NCI-H2196 (cell line): ENCODE results near the gene C4orf33.
"Not testable (repeated sequence)": the region's sequence is repeated elsewhere in the genome, so short reads cannot be mapped to it uniquely, and the experiment has no call there.

Experiments used
- DNase-seq: peaks from one replicate; lab custom pipeline; 2025; ENCODE audit not compliant: unreplicated experiment; lab: John Stamatoyannopoulos, UW

C4orf33 gene, protein sequence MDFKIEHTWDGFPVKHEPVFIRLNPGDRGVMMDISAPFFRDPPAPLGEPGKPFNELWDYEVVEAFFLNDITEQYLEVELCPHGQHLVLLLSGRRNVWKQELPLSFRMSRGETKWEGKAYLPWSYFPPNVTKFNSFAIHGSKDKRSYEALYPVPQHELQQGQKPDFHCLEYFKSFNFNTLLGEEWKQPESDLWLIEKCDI

DNA sequence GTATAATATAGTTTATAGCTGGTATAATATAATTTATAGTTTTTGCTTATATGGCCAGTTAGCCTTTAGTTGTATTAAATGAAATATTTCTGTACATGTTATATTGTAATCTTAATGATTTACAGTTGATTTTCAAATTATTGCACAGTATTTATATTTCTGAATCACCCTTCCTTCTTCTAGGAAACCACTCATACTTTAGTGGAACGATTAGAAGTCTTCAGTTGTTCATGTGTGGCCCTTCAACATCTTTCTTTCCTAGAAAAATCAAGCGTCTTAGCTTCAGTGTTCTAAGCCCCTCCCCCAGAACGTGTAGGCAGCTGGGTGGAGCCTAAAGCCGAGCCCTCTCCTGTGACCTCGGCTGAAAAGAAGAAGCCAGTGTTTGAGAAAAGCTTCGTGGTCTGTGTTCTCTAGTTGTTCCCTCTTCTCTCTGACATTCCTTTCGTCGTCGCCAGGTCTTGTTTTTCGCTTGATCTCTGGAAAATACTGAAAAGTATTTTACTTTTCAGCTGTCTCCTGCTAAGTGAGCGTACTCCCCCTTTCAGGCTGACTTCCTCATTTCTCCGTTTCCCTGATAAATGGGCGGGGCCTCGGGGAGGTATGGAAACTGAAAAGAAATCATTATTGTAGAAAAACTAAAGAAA, at the start of gene C4orf33:
TSS of gene C4orf33 (plus strand) at position 342 of the 644 bp plus-strand sequence. CDS start 6,459 bp downstream, outside the sequence.
- DNase-seq, result peak; percentile 59

DNA sequence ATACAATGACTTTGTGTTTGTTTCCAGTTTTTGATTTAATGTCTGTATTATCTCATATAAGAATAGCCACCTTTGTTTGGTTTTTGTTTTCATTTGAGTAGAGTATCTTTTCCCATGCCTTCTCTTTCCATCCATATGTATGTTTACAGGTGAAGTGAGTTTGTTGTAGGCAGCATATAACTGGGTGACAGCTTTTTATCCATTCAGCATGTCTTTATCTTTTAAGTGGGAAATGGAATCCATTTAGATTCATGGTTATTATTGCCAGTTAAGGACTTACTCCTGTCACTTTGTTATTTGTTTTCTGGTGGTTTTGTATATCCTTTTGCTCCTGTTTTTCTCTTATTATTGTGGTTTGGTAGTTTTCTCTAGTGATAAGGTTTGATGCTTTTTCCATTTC, 36.9 kb upstream of the C4orf33 start:
- no peak for DNase-seq

DNA sequence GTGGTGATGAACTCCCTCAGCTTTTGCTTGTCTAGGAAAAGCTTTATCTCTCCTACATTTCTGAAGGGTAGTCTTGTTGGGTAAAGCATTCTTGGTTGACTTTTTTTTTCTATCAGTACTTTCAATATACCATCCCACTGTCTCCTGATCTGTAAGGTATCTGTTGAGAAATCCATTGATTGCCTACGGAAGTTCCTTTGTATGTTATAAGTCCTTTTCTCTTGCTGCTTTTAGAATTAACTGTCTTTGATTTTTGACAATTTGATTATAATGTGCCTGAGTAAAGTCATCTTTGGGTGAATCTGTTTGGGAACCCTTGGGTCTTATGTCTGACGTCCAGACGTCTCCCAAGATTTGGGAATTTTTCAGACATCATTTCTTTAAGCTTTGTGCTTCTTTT, 33.4 kb upstream of the C4orf33 start:
- no peak for DNase-seq

DNA sequence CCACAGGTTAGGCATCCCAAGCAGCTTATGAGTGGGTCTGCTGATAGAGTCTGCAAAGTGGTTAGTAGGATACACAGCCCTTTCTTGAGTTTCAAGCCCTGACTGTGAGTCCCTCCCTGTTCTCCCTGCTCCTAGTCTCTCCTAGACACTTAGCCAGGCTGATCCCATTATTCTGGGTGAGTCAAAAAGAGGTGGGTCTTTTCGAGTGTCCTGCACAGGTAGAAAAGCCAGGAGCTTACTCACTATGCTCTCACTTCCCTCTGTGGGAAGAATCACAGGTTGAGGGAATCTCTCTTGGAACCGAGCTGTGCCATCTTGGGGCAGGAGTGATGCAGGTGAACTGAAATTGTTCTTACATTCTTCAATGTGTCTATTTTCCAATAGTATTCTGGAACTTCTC, 32.3 kb upstream of the C4orf33 start:
- no peak for DNase-seq

DNA sequence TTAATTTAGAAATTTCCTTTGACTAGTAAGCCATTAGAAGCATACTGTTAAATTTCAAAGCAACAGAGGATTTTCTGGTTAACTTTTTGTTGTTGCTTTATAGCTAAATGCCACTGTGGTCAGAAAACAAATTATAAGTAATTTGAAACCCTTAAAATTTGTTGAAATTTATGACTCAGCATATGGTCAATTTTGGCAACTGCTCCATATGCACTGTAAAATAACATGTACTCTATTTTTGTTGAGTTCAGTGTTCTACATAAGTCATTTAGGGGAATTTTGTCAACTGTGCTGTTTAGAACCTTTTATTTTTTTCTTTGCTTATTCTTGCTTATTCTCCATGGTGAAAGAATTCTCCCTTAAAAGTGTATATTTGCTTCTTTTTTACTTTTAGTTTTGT, 31.2 kb upstream of the C4orf33 start:
- no peak for DNase-seq

DNA sequence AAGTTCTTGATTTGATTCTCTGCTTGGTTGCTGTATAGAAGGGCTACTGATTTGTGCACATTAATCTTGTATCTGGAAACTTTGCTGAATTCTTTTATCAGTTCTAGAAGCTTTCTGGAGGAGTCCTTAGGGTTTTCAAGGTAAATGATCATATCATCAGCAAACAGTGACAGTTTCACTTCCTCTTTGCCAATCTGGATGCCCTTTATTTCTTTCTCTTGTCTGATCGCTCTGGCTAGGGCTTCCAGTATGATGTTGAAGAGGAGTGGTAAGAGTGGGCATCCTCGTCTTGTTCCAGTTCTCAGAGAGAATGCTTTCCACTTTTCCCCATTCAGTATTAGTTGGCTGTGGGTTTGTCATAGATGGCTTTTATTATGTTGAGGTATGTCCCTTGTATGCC, 26.4 kb upstream of the C4orf33 start:
- DNase-seq, result not testable (repeated sequence)

DNA sequence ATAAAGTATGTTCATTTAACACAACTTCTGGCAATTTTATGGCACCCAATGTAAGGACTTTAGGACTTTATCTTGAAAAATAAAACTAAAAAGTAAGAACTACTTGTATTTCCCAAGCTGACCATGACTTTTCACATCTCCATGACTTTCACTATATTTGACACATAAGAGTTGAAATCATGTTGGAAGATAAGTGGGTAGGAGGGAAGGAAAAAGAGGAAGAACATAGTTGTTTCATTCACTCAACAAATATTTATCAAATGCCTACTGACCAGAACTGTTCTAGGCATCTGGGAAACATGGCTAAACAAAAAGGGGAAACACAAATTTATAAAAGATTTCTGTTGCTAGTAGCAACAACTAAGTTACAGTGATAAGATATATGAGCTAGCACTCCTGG, 18.6 kb upstream of the C4orf33 start:
- no peak for DNase-seq

DNA sequence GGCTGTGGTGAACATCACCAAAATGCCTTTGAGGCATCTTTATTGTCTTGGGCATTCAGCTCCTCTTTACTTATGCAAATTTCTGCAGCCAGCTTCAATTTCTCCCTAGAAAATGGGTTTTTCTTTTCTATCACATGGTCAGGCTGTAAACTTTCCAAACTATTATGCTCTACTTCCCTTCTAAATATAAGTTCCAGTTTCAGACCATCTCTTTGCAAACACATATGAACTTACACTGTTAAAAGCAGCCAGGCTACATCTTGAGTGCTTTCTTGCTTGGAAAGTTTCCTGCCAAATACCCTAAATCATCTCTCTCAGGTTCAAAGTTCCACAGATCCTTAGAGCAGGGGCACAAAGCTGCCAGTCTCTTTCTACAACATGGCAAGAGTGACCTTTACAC, 15.8 kb upstream of the C4orf33 start:
- no peak for DNase-seq

DNA sequence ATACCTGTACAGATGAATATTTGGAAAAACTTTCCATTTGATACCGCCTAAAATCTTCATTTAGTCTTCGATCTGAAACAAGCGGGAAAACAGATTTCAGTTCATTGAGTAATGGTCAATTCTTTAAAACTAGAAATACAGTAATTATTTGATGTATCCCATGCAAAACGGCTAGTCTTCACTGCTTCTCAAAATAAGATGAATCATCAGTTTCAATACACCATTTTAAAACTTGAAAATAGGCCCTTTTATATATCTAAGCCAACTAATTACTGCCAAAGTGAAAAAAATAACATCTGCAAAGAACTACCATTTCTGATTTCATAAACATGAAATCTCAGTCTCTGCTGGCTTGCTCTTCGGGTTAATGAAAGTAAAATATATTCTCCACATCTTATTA, 13.7 kb upstream of the C4orf33 start:
- no peak for DNase-seq

DNA sequence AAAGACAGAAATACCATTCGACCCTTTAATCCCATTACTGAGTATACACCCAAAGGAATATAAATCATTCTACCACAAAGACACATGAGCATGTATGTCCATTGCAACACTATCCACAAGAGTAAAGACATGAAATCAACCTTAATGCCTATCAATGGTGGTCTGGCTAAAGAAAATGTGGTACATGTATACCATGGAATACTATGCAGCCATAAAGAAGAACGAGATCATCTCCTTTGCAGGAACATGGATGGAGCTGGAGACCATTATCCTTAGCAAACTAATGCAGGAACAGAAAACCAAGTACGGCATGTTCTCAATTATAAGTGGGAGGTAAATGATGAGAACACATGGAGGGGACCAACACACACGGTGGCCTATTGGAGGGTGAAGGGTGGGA, 10.5 kb upstream of the C4orf33 start:
- no peak for DNase-seq

DNA sequence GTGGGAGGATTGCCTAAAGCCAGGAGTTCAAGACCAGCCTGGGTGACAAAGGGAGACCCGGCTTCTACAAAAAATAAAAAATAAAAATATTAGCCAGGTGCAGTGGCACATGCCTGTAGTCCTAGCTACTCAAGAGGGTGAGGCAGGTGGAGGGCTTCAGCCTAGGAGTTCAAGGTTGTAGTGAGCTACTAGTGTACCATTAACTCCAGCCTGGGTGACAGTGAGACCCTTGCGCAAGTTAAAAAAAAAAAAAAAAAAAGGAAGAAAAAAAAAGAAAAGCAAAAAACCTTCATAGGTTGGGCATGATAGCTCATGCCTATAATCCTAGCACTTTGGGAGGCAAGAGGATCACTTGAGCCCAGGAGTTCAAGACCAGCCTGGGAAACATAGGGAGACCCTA, 8.4 kb upstream of the C4orf33 start:
- no peak for DNase-seq

DNA sequence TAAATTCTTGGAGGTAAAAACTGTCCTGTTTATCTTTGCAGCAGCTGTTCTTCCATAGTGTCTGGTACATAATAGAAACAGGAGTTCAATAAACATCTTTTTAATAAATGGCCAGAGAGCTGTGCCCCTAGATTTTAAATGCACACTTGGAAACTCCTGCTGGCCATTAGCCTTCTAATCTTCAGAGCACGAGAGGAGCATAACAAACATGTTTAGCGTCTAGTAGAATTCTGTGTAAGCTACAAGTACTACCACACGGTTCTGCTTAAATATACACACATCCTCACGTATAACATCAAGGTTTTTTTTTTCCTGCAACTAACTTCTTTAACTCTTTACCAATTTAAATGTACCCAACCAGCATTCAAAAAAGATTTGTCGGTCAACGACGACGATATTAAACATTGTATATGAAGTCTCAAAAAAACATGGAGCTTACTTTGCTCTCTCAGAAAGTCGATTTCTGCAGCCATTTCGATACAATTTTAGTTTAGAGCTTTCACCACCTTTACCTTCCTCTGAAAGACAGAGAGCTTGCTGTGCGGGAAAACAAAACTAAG, 3.2 kb upstream of the C4orf33 start:
- no peak for DNase-seq

DNA sequence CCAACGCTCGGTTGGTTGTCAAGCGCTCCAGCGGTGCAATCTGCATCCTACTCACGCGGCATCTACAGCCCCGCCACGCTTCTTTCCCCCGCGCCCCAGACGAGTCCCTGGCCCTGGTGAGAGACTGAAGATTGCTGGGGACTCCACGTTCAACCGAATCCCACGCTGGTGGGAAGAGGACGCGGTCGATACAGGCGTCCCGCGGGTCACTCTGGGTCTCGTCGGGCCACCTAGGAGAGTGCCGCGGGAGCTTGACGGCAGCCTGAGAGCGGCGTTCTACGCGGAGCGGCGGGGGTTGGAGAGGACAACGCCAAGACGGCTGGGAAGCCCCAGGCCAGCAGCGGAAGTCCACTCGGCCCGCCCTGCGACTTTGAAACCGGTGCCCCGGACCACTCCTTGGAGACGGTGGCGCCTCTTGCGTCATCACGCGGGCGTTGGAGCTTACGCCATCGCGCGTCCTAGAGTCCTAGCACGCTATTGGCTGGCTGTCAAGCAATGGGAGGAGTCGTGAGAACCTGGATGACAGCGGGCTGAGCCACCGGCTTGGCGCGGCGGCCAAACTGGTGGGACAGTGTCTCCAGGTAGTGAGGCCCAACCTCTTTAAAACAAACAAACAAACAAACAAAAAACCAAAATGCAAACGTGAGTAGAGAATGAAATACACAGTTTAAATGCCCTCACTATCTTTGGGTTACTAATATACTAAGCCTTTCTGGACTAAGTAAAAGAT, 2.6 kb upstream of the C4orf33 start, which contains the start of gene SCLT1:
TSS of gene SCLT1 (minus strand) at position 349 of the 730 bp plus-strand sequence. CDS start 436 bp downstream, outside the sequence.
- peak; percentile 89 for DNase-seq

DNA sequence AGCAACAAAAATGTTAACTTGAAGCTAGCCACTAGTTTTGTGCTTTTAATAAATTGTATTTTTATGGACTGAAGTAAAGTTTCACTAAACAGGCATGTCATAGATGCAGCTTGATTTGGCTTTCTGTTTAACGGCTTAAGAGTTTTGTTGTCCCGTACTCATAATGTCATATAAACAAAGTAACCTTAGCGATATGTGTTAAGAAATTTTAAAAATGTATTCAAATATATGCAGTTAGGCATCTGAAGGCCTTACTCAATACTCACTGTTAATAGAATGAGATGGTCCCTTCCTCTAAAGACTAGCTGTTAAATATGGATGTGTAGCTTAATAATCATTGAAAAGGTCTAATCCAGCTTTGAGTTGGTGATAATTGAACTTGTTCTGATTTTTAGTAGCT, 1.6 kb upstream of the C4orf33 start:
- no peak for DNase-seq

DNA sequence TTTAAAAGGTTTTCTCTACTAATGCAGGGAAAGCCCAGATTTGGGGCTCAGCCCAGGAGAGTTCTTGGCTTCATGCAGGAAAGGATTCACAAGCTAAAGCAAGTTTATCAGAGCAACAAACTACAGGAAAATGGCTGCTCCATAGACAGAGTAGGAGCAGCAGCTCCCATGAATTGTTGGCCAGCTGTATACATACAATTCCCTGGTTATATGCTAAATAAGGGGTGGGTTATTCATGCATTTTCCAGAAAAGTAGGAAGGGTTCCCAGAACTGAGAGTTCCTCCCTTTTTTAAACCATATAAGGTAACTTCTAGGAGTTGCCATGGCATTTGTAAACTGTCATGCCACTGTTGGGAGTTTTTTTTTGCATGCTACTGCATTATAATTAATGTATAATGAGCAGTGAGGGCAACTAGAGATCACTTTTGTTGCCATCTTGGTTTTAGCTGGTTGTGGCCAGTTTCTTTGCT, 2.6 kb downstream of the C4orf33 start:
- no peak for DNase-seq

DNA sequence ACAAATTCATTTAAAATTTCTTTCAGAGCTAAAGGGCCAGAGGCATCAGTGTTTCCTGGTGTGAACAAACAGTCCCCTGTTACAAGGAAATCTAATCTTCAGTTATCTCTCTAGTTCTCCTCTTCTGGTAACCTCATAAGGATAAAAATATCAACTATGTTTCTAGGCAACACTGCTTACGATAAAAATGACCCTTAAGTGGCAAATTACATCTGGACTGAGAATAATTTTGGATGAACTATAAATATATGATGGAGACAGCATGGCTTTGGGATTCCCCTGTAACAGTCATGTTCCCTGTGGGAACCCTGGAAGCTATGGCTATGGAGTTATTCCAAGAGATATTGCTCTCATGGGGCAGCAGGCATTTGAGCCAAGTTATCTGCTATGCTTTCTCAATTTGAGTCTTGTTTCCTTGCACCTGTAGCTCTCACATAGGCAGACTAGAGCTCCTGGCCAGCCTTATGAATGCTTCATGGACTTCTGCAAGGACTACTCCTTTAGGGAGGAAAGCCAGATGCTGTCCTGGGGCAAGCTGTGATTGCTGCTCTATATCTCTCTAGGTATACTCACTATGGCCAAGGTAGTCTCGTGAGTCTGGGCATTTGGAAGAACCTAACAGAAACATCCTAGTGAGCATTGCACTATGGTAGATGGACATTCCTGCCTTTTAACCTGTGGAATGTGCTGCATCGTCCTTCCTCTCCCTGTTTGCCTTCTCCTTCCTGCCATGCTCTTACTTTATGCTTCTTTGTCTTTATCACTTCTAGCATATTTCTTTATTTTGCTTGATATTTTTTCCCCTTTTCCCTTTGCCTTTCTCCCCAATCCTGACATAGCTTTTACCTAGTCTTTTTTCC, 14.2 kb downstream of the C4orf33 start:
- no peak for DNase-seq

DNA sequence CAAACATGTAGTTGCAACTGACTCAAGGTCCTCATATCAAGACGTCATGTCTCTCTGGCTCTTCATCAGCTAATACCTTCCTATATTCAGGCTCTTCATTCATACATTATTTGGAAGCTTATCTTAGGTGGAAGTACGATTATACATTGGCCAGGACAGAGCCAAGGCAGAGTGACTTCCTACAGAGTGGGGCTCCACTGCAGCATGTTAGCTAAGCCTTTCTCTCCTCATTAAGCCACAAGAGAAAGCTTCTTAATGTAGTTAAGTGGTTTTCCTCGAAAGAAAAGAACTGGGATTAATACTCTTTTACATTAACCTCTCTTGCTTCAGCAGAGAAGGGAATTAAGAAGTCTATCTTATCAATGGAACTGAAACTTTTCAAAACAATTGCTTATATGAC, 15.0 kb downstream of the C4orf33 start:
- DNase-seq, result no peak

DNA sequence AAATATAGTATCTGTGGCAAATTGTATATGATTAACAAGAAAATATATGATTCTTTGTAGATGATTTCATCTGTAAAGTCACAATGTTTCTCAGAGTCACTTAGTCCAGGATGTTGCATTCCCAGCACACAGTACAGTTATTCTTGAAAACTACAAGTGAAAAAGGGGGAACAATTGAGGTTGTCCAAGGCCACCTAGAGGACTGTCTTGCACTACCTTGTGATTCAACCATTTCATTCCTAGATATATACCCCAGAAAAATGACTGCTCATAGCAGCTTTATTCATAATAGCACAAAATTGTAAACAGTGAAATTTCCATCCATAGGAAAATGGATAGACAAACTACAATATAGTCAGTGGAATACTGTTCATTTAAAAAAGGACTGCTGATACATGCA, 16.0 kb downstream of the C4orf33 start:
- no peak for DNase-seq

DNA sequence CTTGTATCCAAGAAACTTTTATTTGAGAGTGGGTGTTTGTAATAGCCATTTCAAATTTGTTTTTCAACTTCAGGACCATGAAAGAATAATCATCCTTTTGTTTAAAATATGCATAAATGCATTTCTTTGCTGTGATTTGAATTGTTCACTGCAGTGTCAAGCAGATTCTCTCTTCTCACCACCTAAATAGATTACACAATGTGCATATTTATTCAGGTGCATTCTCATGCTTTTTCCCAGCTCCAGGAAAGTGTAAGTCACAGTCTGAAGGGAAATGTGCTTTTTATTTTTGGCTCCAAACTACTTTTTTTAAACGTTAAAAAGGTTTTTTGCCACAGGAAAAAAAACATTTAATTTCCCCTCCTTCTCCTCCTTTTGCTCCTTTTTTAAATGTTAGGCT, 17.5 kb downstream of the C4orf33 start:
- DNase-seq, result no peak

DNA sequence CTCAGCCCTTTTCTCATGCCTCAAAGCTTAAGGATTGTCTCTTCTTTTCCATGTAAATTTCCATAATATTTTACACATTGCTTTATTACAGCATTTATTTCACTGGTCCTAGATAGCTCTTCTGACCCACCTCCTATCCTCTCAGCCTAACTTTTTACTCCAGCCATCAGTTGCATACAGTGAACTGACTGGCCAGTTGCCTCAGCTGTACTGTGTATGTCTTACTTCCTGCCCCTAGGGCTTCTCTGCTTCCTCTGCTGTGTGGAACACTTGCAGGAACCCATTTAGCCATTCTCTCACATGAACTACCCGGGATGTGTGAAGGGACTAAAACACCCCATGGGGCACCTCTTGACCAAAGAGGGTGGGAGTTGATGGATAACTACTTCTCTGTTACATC, 18.0 kb downstream of the C4orf33 start:
- DNase-seq, result no peak

DNA sequence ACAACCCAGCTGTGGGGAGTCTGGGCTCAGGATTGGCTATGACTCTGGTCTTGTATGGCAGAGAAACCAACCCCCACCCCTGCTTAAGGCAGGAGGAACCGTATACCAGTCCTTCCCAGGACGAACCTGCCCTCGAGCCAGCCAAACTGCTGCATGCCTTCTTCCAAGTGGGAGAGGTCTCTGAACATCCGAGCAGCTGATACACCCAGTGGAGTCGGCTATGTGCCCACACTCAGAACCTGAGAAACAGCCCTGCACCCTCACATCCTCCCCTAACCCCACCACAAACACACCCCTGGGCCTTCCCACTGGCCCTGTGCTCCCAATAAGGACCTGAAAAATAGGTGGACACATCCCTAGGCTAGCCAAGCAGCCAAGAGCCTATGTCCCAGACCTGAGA, 21.8 kb downstream of the C4orf33 start:
- DNase-seq, result no peak
